HepG2 (cell line): ENCODE results near the gene GPR162. TPM values are rescaled to one million over a fixed set of nuclear protein-coding genes. Genes with fewer than 3 reads are reported as not detected.
A peak's percentile ranks its signal among the peaks of the same experiment; 100 is the strongest.

Source experiments
- ATF7 ChIP-seq, 2 experiments: fragments of 450-650 bp in 1 of 2; sonication (generic) in 1 of 2; formaldehyde crosslinking in 1 of 2; IDR thresholded peaks; 2 replicates each; pipeline versions ENCODE4 v1.4.0 to v1.6.1; 2016 to 2020; ENCODE audit warnings: antibody characterized with exemption in 1 of 2, mild to moderate bottlenecking in 1 of 2, missing genetic modification reagents in 1 of 2
- EED ChIP-seq: sonication (generic); formaldehyde crosslinking; IDR thresholded peaks from 2 replicates; pipeline ENCODE4 v1.5.0; 2020; ENCODE audit warnings: mild to moderate bottlenecking, missing genetic modification reagents
- ONECUT2 ChIP-seq: sonication (generic); formaldehyde crosslinking; IDR thresholded peaks from 2 replicates; pipeline ENCODE4 v1.4.0; 2020; ENCODE audit warnings: missing genetic modification reagents
- SMYD3 ChIP-seq: sonication (generic); formaldehyde crosslinking; IDR thresholded peaks from 2 replicates; pipeline ENCODE4 v1.8.1; 2023; ENCODE audit warnings: mild to moderate bottlenecking, missing genetic modification reagents
- TBX3 ChIP-seq: fragments of 450-650 bp; IDR thresholded peaks from 2 replicates; pipeline ENCODE4 v1.6.1; 2017; ENCODE audit warnings: antibody characterized with exemption, mild to moderate bottlenecking, inconsistent platforms, borderline replicate concordance
- ZC3H4 ChIP-seq: sonication (generic); formaldehyde crosslinking; IDR thresholded peaks from 2 replicates; pipeline ENCODE4 v1.4.0; 2020; ENCODE audit warnings: missing genetic modification reagents, borderline replicate concordance
- ZNF138 ChIP-seq: sonication (generic); formaldehyde crosslinking; IDR thresholded peaks from 2 replicates; pipeline ENCODE4 v1.5.0; 2020; ENCODE audit warnings: mild to moderate bottlenecking, low read depth, missing genetic modification reagents
- ZNF205 ChIP-seq: IDR thresholded peaks from 2 replicates; pipeline ENCODE4 v1.6.1; 2018; ENCODE audit warnings: missing biosample characterization, missing genetic modification reagents
- ZNF441 ChIP-seq: sonication (generic); formaldehyde crosslinking; IDR thresholded peaks from 2 replicates; pipeline ENCODE4 v1.7.0; 2021; ENCODE audit warnings: missing genetic modification reagents, borderline replicate concordance
- polyA plus RNA-seq, 8 experiments: library from polyadenylated mRNA; depleted of rRNA in 3 of 8; stranded (reverse) in 7 of 8; unstranded in 1 of 8; fragments of >200 nt; fragmentation: Illumina TruSeq in 4 of 8; extraction: Trizol in 4 of 8; gene quantifications; 2 replicates each; pipeline versions ENCODE4 v1.2.1 to v1.2.3, GENCODE V29; 2011 to 2016; ENCODE audit warnings: low read depth in 4 of 8, missing spikeins in 1 of 8, mixed read lengths in 1 of 8; ENCODE audit not compliant: insufficient read depth in 1 of 8
- total RNA-seq, 5 experiments: library from RNA; depleted of rRNA; stranded (reverse); fragments of >200 nt; fragmentation: Illumina TruSeq; extraction: Trizol; gene quantifications; 2 replicates each; pipeline ENCODE4 v1.2.3, GENCODE V29; 2016; ENCODE audit warnings: low read depth in 1 of 5
- TF ChIP-seq, protein P1 (sequence below): sonication (generic); formaldehyde crosslinking; IDR thresholded peaks from 2 replicates; pipeline ENCODE4 v1.4.0; 2020; ENCODE audit warnings: missing genetic modification reagents
- TF ChIP-seq, protein P2 (sequence below): IDR thresholded peaks from 2 replicates; pipeline ENCODE4 v1.6.1; 2016; ENCODE audit warnings: missing genetic modification reagents, missing compliant biosample characterization
- TF ChIP-seq, protein P3 (sequence below): sonication (generic); formaldehyde crosslinking; IDR thresholded peaks from 2 replicates; pipeline ENCODE4 v1.4.0; 2020; ENCODE audit warnings: mild to moderate bottlenecking, missing genetic modification reagents
- TF ChIP-seq, protein P4 (sequence below): sonication (generic); formaldehyde crosslinking; IDR thresholded peaks from 2 replicates; pipeline ENCODE4 v1.8.0; 2023; ENCODE audit warnings: mild to moderate bottlenecking, missing genetic modification reagents
- TF ChIP-seq, protein P5 (sequence below): sonication (generic); formaldehyde crosslinking; IDR thresholded peaks from 2 replicates; pipeline ENCODE4 v1.5.0; 2020; ENCODE audit warnings: missing genetic modification reagents
- TF ChIP-seq, protein P6 (sequence below): sonication (generic); formaldehyde crosslinking; IDR thresholded peaks from 2 replicates; pipeline ENCODE4 v1.4.0; 2020; ENCODE audit warnings: missing genetic modification reagents

GPR162 gene
- total and polyA plus RNA-seq, 2 of the 13 experiments (the other 11 are each of a cell fraction or from before 2014, with no cell fraction given), result 0.08 TPM; not detected in 1

DNA sequence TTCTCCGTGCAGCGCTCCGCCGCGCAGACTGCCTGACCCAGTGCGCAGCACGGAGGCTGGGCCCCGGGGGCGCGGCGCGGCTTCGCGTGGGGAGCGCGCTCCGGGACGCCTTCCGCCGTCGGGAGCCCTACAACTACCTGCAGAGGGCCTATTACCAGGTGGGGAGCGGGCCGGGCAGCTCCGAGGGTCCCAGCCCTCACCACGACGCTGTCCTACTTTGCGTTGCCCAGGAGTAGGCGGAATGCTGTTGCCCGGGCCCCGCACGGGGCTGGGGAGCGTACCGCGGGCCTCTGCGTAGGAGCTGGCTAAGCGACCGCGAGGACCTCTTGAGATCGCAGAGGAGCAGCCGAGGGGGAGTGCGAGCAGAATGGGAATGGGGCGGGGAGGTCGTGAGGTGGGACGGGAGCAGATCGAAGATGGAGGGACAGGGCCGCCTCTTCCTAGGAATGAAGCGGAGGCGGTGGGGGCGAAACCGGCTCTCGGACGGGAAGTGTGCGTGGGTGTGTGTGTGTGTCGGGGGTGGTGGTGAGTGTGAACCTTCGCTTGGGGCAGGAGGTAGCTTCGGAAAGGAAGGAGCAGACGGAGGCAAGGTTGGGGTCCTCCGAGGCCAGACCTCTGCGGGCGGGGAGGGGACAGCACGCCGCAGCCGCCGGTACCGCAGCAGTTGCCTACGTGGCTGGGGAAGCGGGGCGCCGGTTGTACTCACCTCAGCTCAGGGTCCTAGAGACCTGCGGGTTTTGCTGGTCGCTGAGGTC lies 7.3 kb downstream of the GPR162 start (continued):
- TF ChIP-seq, protein P1, sequence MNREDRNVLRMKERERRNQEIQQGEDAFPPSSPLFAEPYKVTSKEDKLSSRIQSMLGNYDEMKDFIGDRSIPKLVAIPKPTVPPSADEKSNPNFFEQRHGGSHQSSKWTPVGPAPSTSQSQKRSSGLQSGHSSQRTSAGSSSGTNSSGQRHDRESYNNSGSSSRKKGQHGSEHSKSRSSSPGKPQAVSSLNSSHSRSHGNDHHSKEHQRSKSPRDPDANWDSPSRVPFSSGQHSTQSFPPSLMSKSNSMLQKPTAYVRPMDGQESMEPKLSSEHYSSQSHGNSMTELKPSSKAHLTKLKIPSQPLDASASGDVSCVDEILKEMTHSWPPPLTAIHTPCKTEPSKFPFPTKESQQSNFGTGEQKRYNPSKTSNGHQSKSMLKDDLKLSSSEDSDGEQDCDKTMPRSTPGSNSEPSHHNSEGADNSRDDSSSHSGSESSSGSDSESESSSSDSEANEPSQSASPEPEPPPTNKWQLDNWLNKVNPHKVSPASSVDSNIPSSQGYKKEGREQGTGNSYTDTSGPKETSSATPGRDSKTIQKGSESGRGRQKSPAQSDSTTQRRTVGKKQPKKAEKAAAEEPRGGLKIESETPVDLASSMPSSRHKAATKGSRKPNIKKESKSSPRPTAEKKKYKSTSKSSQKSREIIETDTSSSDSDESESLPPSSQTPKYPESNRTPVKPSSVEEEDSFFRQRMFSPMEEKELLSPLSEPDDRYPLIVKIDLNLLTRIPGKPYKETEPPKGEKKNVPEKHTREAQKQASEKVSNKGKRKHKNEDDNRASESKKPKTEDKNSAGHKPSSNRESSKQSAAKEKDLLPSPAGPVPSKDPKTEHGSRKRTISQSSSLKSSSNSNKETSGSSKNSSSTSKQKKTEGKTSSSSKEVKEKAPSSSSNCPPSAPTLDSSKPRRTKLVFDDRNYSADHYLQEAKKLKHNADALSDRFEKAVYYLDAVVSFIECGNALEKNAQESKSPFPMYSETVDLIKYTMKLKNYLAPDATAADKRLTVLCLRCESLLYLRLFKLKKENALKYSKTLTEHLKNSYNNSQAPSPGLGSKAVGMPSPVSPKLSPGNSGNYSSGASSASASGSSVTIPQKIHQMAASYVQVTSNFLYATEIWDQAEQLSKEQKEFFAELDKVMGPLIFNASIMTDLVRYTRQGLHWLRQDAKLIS (CRISPR knock-in tag), result no peak
- TF ChIP-seq, protein P2, sequence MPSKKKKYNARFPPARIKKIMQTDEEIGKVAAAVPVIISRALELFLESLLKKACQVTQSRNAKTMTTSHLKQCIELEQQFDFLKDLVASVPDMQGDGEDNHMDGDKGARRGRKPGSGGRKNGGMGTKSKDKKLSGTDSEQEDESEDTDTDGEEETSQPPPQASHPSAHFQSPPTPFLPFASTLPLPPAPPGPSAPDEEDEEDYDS (CRISPR knock-in tag), result no peak
- TF ChIP-seq ZNF205, result no peak
- TF ChIP-seq, protein P3, sequence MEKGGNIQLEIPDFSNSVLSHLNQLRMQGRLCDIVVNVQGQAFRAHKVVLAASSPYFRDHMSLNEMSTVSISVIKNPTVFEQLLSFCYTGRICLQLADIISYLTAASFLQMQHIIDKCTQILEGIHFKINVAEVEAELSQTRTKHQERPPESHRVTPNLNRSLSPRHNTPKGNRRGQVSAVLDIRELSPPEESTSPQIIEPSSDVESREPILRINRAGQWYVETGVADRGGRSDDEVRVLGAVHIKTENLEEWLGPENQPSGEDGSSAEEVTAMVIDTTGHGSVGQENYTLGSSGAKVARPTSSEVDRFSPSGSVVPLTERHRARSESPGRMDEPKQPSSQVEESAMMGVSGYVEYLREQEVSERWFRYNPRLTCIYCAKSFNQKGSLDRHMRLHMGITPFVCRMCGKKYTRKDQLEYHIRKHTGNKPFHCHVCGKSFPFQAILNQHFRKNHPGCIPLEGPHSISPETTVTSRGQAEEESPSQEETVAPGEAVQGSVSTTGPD, result peak; percentile 48; the same call in 1 of the 2 replicates
- TF ChIP-seq ATF7 (IDR thresholded peaks at IDR 0.05), result no peak
- no peak for TF ChIP-seq ATF7 (CRISPR knock-in tag; IDR thresholded peaks at IDR 0.05)
- TF ChIP-seq SMYD3, result 0 out of 2 replicates have a peak, but pooled peaks have one; percentile 38
- no peak for TF ChIP-seq ONECUT2 (CRISPR knock-in tag)
- TF ChIP-seq, protein P4, sequence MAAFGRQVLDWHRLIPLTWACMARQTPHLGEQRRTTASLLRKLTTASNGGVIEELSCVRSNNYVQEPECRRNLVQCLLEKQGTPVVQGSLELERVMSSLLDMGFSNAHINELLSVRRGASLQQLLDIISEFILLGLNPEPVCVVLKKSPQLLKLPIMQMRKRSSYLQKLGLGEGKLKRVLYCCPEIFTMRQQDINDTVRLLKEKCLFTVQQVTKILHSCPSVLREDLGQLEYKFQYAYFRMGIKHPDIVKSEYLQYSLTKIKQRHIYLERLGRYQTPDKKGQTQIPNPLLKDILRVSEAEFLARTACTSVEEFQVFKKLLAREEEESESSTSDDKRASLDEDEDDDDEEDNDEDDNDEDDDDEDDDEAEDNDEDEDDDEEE (CRISPR knock-in tag), result no peak
- peak; percentile 85 for TF ChIP-seq EED (CRISPR knock-in tag)
- TF ChIP-seq ZNF441, result peak; percentile 40; the same call in 1 of the 2 replicates
- TF ChIP-seq ZNF138 (CRISPR knock-in tag), result no peak
- TF ChIP-seq, protein P5, sequence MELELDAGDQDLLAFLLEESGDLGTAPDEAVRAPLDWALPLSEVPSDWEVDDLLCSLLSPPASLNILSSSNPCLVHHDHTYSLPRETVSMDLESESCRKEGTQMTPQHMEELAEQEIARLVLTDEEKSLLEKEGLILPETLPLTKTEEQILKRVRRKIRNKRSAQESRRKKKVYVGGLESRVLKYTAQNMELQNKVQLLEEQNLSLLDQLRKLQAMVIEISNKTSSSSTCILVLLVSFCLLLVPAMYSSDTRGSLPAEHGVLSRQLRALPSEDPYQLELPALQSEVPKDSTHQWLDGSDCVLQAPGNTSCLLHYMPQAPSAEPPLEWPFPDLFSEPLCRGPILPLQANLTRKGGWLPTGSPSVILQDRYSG, result no peak
- TF ChIP-seq ZC3H4 (CRISPR knock-in tag), result peak; percentile 87
- TF ChIP-seq TBX3, result no peak
- TF ChIP-seq, protein P6, sequence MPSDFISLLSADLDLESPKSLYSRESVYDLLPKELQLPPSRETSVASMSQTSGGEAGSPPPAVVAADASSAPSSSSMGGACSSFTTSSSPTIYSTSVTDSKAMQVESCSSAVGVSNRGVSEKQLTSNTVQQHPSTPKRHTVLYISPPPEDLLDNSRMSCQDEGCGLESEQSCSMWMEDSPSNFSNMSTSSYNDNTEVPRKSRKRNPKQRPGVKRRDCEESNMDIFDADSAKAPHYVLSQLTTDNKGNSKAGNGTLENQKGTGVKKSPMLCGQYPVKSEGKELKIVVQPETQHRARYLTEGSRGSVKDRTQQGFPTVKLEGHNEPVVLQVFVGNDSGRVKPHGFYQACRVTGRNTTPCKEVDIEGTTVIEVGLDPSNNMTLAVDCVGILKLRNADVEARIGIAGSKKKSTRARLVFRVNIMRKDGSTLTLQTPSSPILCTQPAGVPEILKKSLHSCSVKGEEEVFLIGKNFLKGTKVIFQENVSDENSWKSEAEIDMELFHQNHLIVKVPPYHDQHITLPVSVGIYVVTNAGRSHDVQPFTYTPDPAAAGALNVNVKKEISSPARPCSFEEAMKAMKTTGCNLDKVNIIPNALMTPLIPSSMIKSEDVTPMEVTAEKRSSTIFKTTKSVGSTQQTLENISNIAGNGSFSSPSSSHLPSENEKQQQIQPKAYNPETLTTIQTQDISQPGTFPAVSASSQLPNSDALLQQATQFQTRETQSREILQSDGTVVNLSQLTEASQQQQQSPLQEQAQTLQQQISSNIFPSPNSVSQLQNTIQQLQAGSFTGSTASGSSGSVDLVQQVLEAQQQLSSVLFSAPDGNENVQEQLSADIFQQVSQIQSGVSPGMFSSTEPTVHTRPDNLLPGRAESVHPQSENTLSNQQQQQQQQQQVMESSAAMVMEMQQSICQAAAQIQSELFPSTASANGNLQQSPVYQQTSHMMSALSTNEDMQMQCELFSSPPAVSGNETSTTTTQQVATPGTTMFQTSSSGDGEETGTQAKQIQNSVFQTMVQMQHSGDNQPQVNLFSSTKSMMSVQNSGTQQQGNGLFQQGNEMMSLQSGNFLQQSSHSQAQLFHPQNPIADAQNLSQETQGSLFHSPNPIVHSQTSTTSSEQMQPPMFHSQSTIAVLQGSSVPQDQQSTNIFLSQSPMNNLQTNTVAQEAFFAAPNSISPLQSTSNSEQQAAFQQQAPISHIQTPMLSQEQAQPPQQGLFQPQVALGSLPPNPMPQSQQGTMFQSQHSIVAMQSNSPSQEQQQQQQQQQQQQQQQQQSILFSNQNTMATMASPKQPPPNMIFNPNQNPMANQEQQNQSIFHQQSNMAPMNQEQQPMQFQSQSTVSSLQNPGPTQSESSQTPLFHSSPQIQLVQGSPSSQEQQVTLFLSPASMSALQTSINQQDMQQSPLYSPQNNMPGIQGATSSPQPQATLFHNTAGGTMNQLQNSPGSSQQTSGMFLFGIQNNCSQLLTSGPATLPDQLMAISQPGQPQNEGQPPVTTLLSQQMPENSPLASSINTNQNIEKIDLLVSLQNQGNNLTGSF (CRISPR knock-in tag), result no peak
